NT2/D1 (cell line): ENCODE measurements around the gene MYPN.

Experiments
- SUZ12 ChIP-seq: IDR thresholded peaks from 2 replicates; pipeline ENCODE4 v1.6.1; 2011; ENCODE audit not compliant: insufficient read length, insufficient read depth; ENCODE audit errors: extremely low read depth
- YY1 ChIP-seq: IDR thresholded peaks from 2 replicates; pipeline ENCODE4 v1.6.1; 2011; ENCODE audit not compliant: insufficient read length, insufficient read depth
- ZNF274 ChIP-seq: IDR thresholded peaks from 2 replicates; pipeline ENCODE4 v1.6.1; 2011; ENCODE audit warnings: mild to moderate bottlenecking, low read depth, low read length

GRCh38 chr10:68112837-68113236 is 3.5 kb downstream of the MYPN start:
- no peak for TF ChIP-seq YY1
- no peak for TF ChIP-seq ZNF274
- no peak for TF ChIP-seq SUZ12
